GM18498 (cell line): Measurements from ENCODE around the gene HJURP.

Source experiments
- ATAC-seq: cut with Tn5 transposase; IDR thresholded peaks from one replicate; pipeline ENCODE4 v1.9.1; 2021; ENCODE audit warnings: mild to moderate bottlenecking, moderate library complexity; ENCODE audit not compliant: unreplicated experiment

HJURP gene

DNA sequence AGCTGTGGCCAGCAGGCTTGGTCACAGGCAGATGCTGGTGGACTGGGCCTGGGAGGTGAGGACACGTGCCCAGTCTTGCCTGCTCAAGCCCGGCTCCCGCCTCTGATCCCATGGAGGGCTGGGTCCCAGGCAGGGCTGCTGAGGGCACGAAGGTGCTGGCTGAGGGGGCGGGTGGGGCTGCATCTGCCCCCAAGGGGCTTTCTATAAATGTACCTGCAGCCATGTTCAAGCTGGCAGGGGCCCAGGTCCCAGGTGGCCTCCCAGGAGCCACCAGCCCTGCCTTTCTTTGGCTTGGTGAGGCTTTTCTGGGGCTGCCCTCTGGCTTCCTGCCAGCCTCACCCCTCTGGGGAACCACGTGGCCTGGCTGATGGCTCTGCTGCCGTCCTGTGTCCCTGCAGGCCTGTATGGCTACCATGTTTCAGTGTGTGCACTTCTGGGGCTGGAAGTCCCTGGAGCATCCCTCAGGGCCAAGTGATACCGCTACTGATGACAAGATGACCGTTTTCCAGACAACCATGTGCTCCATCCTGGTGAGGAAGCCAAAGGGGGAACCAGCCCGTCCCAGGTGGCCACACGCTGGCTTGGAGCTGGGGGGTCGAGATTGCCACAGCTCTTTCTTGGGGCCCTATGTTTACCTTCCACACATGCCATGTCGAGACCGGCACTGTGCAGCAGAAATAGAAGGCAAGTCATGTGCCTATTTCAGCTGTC, 23.2 kb downstream of the HJURP start:
- ATAC-seq = no peak

- no peak for ATAC-seq
These were observed 24.1 kb downstream of the HJURP start for GRCh38 chr2:233830111-233830802.

DNA sequence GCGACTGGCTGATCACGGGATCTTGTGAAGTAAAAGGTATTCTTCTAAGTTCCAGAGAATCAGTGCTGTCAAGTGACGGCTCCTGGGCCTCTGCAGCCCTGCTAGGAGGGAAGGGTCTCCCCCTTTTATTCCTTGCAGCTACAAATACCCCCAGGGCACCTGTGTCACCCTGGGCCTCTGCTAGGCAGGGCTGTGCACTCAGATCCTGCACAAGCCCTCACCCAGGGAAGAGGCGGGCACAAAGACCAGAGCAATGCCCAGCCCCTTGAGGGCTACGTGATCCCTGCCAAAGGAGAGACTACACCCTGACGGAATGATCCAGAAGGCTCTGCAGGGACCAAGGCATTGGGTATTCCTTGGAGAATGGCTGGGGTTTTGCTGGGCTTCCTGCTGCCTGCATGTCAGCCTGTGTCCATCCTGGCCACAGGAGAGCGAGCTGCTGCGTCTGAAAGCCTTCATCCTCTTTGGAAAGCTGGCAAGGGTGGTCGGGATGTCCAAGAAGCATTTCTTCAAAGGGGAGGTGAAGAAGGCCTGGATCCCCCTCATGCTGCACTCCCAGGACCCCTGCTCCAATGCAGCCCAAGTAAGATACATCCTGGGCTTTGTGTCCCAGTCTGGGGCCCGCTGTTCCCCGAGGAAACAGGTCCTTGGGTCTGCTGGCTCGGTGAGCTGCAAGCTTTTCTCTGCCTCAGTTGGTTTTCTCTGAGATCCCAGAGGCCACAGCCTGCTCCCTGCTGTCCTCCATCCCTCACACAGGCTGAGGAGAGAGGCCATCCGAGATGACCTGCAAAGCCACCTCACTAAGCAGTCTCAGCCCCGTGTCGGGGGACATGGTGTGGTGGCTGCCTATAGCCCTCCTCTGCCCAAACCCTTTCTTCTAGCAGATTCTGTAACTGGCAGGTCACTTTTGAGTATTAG, 24.9 kb downstream of the HJURP start:
- ATAC-seq = no peak

GRCh38 chr2:233828546-233829192, 25.7 kb downstream of the HJURP start:
- no peak for ATAC-seq

DNA sequence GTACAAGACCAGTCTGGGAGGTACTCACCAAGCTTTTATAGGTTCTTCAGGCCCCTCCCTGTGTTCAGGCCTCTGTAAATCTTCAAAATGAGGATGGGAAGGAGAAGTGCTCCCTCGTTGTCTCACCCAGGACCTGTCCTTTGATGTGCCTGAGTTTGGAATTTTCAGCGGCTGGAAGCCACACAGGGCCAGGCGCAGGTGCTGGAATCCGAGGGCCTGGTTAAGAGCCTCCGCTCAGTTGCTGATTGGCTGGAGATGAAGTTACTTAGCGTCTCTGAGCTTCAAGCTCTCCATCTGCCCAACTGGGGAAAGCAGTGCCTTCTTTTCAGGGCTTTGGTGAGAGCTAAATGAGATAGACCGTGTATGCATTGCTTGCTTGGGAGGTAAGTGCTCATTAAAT, 30.0 kb downstream of the HJURP start:
- ATAC-seq = no peak

GRCh38 chr2:233823731-233824121, 30.6 kb downstream of the HJURP start:
- no peak for ATAC-seq

DNA sequence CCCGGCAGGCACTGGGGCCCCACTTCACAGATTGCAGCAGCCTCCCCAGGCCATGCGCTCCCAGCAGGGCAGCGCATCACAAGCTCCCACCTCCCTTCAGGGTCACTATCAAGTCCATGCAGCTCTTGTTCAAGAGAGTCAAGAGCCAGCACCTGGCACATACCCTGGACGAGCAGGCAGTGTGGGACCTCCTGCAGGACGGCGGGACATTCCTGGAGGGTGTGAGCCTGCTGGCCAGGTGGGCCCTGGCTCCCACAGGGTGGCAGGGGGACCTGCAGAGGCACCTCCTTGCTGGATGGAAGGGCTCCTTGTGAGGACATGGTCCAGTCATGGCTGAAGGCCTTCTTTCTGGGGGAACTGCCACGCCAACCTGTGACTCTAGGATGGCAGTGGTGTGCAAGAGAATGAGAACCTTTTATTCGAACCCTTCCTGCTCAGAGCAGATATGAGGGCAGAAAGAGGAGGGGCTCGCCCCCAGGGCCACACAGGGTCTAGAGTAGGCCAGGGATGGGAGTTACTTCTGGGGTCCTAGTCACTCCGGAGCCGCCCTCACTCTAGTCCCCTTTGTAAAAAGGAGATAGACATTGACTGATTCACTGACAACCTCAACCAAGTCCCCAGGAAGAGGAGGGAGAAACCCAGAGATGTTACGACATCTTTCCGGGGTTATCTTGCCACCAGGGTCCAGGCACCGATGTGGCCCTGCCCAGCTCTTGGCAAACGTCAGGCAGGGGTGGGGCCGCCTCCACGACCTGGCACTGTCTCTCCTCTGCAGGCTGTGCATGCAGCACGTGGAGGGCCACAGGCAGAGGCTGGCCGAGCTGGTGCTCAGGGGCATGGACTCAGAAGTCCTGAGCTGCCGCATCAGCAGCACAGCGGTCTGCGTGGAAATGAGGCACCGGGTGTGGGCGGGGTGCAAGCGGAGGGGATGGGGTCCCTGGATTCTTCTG, 31.3 kb downstream of the HJURP start:
- no peak for ATAC-seq

DNA sequence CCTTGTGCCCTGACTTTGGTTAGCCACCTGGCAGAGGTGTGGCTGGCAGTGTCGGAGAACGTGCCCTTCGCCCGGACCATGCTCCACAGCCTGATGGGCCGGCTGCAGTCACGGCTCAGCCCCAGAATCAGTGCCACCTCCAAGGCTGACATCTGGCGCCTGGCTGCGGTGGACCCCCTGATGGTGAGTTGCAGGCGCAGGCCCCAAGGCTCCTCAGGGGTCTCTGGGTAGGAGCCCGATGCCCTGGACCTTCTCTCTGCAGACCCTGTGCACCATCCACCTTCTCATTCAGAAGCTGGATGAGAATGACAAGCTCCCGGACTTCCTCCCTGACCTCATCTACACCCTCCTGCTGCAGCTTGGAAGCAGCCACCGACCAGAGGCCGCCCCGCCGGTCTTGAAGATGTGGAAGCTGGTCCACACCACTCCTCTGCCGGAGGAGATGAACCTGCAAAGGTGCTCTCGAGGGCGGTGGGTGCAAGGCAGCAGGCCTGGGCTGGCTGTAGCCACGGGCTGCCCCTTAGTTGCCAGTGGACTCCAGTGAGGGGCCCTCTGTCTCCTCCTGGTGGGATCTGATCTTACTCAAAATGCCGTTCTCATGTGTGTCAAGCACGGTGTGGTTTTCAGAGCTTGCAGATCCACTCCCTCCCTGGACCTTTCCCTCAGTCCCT, 32.1 kb downstream of the HJURP start:
- no peak for ATAC-seq

GRCh38 chr2:233821709-233822100, 32.6 kb downstream of the HJURP start:
- no peak for ATAC-seq

DNA sequence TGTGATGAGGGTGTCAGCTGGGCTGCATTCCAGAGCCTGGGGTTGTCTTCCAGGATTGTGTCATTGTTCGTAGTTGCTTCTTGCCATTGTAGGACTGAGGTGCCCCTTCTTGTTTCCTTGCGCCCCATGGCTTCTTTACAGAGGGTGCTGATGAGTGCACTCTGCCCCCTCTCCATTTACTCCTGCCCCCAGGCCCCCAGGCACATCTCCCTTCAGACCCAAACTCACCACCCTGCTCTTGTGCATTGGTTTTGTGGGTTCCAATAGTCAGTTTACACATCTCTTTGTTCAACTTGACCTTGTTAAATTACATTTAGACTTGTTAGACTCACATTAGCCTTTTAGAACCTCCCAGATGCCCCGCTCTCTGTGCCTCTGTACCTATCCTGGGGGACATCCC, 33.1 kb downstream of the HJURP start:
- ATAC-seq = no peak

- ATAC-seq = no peak
These were observed 33.6 kb downstream of the HJURP start for GRCh38 chr2:233820774-233821105.

DNA sequence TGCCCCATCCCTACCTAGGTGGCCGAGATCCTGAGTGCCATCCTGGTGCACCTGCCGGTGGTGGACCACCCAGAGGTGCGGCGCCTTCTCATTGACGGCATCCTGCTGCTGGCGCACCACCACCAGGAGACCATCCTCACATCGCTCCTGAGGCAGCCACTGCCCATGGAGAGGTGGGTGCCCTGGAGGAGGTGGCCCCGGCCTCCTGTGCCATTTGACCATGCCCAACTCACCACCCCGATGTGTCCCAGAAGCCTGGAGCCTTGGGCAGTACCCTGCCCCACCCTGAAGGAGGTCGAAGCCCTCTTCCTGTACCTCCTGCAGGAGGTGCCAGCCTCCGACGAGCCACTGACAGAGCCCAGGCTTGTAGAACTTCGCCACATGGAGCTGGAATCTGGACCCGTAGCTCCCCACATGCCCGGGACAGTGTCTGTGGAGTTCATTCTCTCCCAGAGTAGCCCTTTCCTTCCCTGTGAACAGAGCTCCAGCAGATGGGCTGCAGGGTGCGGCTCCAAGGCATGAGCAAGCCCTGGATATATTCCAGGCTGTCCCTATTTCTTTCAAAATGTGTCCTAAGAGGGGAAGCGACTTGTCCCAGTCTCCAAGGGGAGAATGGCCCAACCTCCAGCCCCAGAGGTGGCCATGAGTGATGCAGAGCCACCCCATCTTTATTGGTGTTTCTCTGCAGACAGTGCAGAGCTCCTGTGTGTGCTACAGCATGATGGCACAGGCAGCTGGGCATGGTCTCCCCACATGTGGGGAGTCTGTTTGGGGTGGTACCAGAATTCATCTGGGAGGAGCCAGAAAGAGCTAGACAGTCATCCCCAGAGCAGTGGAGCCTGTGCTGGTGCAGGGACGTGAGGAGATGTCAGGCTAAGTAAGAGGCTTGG, 34.2 kb downstream of the HJURP start:
- no peak for ATAC-seq

GRCh38 chr2:233818639-233819621, 35.4 kb downstream of the HJURP start:
- no peak for ATAC-seq

GRCh38 chr2:233817995-233818638, 36.2 kb downstream of the HJURP start:
- no peak for ATAC-seq

GRCh38 chr2:233817361-233817911, 36.9 kb downstream of the HJURP start:
- no peak for ATAC-seq

GRCh38 chr2:233816771-233817170, 37.6 kb downstream of the HJURP start:
- ATAC-seq = no peak

DNA sequence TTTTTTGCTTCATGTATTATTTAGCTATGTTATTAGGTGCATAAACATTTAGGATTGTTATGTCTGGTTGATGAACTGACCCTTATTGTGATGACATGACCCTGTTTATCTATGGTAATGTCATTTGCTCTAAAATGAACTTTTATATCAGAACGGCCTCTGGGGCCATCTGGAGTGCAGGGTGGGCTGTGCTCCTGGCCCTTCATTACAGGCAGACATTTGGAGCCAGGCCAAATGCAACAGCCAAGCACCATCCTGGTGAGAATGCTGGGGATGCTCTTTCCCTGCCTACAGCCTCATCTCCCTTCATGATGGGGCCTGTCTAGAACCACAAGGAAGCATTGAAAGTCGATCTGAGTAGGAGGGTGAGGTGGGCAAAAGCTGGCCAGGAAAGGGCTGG, 38.0 kb downstream of the HJURP start:
- no peak for ATAC-seq
